ENCODE results near the gene ATP6V0A1. TPM values are rescaled to one million over a fixed set of nuclear protein-coding genes. Genes with fewer than 3 reads are reported as not detected.

The ATP6V0A1 gene
- polyA plus RNA-seq, 1 donor from 2014 or later = 92.1 TPM

DNA sequence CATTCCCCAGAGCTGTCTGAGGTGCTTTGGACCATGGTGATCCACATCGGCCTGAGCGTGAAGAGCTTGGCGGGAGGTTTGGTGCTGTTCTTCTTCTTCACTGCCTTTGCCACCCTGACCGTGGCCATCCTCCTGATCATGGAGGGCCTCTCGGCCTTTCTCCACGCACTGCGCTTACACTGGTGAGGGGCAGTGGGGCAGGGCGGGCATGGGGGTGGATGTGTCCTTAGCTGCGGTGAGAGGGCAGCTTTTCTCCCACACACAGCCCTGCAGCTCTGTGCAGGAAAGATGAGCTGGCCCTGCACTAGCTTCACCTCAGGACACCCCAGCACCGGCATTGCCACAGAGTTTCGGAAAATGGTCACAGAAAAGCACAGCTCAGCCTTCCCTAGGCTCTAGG lies 55.6 kb downstream of the ATP6V0A1 start:
- H3K9me2 ChIP-seq (ENCODE audit: insufficient read depth, low read length) = no peaks in the 10 kb centered on the region
- H3K4me2 ChIP-seq (ENCODE audit: low read length) = no peak overlapping the region
- peaks cover 4% of the 10 kb centered on the region for H3K36me3 ChIP-seq (ENCODE audit: insufficient read depth, low read length)
- H2AFZ ChIP-seq (ENCODE audit: low read depth, low read length) = no peak overlapping the region
- no peaks in the 10 kb centered on the region for H3F3A ChIP-seq (ENCODE audit: insufficient read depth, low read length, poor library complexity, severe bottlenecking)
- no peaks in the 10 kb centered on the region for H3K27me3 ChIP-seq (ENCODE audit: insufficient read depth, low read depth, low read length)
- H3K4me3 ChIP-seq (ENCODE audit: low read length) = no peak overlapping the region
- TF ChIP-seq TAF1 (IDR thresholded peaks at IDR 0.05; ENCODE audit: low read depth) = no peak
- TF ChIP-seq MXI1 (conservative IDR thresholded peaks at IDR 0.05; ENCODE audit: poor library complexity, severe bottlenecking) = no peak
- TF ChIP-seq EZH2 (IDR thresholded peaks at IDR 0.05; ENCODE audit: borderline replicate concordance, insufficient read depth, low read length, poor library complexity, severe bottlenecking) = no peak
- TF ChIP-seq, protein P1, sequence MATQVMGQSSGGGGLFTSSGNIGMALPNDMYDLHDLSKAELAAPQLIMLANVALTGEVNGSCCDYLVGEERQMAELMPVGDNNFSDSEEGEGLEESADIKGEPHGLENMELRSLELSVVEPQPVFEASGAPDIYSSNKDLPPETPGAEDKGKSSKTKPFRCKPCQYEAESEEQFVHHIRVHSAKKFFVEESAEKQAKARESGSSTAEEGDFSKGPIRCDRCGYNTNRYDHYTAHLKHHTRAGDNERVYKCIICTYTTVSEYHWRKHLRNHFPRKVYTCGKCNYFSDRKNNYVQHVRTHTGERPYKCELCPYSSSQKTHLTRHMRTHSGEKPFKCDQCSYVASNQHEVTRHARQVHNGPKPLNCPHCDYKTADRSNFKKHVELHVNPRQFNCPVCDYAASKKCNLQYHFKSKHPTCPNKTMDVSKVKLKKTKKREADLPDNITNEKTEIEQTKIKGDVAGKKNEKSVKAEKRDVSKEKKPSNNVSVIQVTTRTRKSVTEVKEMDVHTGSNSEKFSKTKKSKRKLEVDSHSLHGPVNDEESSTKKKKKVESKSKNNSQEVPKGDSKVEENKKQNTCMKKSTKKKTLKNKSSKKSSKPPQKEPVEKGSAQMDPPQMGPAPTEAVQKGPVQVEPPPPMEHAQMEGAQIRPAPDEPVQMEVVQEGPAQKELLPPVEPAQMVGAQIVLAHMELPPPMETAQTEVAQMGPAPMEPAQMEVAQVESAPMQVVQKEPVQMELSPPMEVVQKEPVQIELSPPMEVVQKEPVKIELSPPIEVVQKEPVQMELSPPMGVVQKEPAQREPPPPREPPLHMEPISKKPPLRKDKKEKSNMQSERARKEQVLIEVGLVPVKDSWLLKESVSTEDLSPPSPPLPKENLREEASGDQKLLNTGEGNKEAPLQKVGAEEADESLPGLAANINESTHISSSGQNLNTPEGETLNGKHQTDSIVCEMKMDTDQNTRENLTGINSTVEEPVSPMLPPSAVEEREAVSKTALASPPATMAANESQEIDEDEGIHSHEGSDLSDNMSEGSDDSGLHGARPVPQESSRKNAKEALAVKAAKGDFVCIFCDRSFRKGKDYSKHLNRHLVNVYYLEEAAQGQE (IDR thresholded peaks at IDR 0.05; ENCODE audit: borderline replicate concordance) = no peak
- TF ChIP-seq POLR2AphosphoS5 (IDR thresholded peaks at IDR 0.05) = no peak
- no peak overlapping the region for H3K27ac ChIP-seq (ENCODE audit: low read length)
- no peaks in the 10 kb centered on the region for H3K9me3 ChIP-seq (ENCODE audit: low read length)
- H3K9ac ChIP-seq (ENCODE audit: low read length) = no peak overlapping the region
- no peaks in the 10 kb centered on the region for H3K79me2 ChIP-seq (replicated peaks; ENCODE audit: insufficient read depth, low read length)
- H4K20me1 ChIP-seq (ENCODE audit: insufficient read depth) = no peaks in the 10 kb centered on the region

GRCh38 chr17:42514867-42515266 lies 56.2 kb downstream of the ATP6V0A1 start:
- H3K4me2 ChIP-seq (ENCODE audit: low read length) = no peak overlapping the region
- no peak overlapping the region for H2AFZ ChIP-seq (ENCODE audit: low read depth, low read length)
- H3K4me3 ChIP-seq (ENCODE audit: low read length) = no peak overlapping the region
- no peaks in the 10 kb centered on the region for H4K20me1 ChIP-seq (ENCODE audit: insufficient read depth)
- no peaks in the 10 kb centered on the region for H3K79me2 ChIP-seq (replicated peaks; ENCODE audit: insufficient read depth, low read length)
- no peaks in the 10 kb centered on the region for H3K9me3 ChIP-seq (ENCODE audit: low read length)
- H3F3A ChIP-seq (ENCODE audit: insufficient read depth, low read length, poor library complexity, severe bottlenecking) = no peaks in the 10 kb centered on the region
- peaks cover 4% of the 10 kb centered on the region for H3K36me3 ChIP-seq (ENCODE audit: insufficient read depth, low read length)
- no peak for TF ChIP-seq RAD21 (conservative IDR thresholded peaks at IDR 0.05)
- TF ChIP-seq, protein P1 (IDR thresholded peaks at IDR 0.05; ENCODE audit: borderline replicate concordance) = no peak
- no peak for TF ChIP-seq EP300 (conservative IDR thresholded peaks at IDR 0.05; ENCODE audit: poor library complexity, severe bottlenecking)
- TF ChIP-seq, protein P2, sequence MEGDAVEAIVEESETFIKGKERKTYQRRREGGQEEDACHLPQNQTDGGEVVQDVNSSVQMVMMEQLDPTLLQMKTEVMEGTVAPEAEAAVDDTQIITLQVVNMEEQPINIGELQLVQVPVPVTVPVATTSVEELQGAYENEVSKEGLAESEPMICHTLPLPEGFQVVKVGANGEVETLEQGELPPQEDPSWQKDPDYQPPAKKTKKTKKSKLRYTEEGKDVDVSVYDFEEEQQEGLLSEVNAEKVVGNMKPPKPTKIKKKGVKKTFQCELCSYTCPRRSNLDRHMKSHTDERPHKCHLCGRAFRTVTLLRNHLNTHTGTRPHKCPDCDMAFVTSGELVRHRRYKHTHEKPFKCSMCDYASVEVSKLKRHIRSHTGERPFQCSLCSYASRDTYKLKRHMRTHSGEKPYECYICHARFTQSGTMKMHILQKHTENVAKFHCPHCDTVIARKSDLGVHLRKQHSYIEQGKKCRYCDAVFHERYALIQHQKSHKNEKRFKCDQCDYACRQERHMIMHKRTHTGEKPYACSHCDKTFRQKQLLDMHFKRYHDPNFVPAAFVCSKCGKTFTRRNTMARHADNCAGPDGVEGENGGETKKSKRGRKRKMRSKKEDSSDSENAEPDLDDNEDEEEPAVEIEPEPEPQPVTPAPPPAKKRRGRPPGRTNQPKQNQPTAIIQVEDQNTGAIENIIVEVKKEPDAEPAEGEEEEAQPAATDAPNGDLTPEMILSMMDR (IDR thresholded peaks at IDR 0.05; ENCODE audit: poor library complexity, severe bottlenecking) = no peak
- TF ChIP-seq SMC3 (conservative IDR thresholded peaks at IDR 0.05; ENCODE audit: poor library complexity) = no peak
- TF ChIP-seq TAF1 (IDR thresholded peaks at IDR 0.05; ENCODE audit: low read depth) = no peak
- TF ChIP-seq POLR2AphosphoS5 (IDR thresholded peaks at IDR 0.05) = no peak
- TF ChIP-seq MXI1 (conservative IDR thresholded peaks at IDR 0.05; ENCODE audit: poor library complexity, severe bottlenecking) = no peak
- TF ChIP-seq EZH2 (IDR thresholded peaks at IDR 0.05; ENCODE audit: borderline replicate concordance, insufficient read depth, low read length, poor library complexity, severe bottlenecking) = no peak
- no peaks in the 10 kb centered on the region for H3K27me3 ChIP-seq (ENCODE audit: insufficient read depth, low read depth, low read length)
- no peak overlapping the region for H3K9ac ChIP-seq (ENCODE audit: low read length)
- H3K9me2 ChIP-seq (ENCODE audit: insufficient read depth, low read length) = no peaks in the 10 kb centered on the region
- H3K27ac ChIP-seq (ENCODE audit: low read length) = no peak overlapping the region

Measured in neural cell (in vitro differentiated cells).